ENCODE data around the gene OTX2.

The OTX2 gene

DNA sequence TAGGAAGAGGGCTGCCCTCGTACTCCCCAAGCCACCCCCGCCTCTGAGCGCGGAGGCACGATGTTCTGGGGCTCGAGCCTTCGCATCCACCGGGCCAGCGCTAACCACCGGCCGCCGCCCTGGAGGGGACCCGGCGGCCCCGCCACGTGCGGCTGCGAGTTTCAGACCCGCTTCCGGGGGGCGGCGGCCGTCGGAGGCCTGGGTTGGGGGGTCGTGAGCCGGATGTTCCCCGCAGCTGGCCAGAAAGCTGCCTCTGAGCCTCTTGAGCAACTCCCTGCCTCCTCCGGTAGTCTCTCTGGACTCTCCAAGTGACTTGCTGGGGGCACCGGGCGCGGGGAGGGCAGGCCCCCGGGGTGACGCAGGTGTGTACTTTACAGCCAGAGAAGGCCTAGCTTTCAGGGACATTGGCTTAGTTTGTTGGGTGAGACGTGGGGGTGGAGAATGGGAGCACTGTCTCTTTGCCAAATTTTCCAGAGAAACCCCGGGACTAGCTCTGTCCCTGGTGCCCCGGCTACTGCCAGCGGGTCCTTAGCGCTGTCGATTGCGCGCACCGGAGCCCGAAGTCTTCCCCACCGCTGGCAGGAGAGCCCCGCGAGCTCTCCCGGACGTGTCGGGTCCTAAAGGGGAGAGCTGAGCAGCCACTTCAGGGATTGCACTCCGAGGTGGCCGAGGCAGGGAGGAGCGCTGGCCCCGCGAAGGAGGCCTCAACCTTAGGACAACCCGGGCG, 15.6 kb downstream of the OTX2 start:
- DNase-seq, result no peak

DNA sequence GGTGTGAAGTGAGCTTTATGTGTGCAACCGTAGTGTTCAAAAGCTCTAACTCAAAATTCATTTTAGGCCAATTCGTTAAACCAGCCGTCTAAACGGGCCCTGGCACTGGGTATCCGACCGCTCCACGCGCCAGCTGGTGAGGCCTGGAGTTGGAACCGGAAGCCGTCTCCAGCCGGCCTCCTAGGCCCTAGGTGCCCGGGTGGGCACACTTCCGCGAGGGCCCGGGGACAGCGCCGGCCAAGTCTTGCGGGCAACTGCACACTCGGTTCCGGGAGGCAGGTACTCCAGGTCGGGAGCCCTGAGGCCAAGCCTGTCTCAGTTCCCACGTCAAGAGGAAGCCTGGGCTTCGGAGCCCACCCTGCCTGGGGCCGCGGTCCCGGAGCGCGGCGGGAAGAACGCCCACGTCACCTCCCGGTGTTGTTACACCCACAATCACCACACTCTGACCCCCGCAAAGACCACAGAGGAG, 16.2 kb downstream of the OTX2 start:
- DNase-seq, result no peak

DNA sequence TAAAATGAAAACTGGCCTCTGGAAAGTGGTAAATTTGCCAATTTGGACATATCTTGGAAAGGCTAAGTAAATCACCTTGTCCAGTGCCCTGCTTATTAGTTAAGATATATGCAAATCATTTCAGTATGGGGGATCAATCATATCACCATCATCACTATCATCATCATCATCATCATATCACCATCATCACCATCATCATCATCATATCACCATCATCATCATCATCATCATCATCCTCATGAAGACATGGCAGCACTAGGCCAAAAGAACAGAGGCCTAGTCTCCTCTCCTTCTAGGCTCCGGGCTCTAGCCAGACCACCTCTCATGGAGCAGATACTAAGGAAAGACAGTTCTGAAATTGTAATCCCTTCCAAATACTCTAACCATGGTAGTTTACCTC, 20.3 kb downstream of the OTX2 start:
- no peak for DNase-seq

DNA sequence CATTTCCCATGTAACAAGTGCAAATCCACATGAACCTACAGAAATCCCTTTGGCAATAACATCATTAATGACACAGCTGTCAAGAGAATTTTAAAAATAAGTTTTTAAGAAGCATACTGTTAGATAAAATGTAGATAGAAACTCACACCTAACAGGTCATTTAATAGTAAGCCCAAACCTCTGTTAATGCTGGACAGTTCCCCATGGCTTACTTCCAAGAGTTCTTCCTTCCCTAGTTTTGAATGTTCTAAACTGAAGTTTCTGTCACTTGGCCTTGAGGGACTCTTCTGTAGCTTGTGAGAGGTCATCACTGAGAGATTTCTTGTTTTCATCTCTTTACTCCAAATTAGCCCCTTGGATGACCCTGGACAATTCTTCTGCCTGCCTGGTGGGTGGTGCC, 22.7 kb downstream of the OTX2 start:
- no peak for DNase-seq

DNA sequence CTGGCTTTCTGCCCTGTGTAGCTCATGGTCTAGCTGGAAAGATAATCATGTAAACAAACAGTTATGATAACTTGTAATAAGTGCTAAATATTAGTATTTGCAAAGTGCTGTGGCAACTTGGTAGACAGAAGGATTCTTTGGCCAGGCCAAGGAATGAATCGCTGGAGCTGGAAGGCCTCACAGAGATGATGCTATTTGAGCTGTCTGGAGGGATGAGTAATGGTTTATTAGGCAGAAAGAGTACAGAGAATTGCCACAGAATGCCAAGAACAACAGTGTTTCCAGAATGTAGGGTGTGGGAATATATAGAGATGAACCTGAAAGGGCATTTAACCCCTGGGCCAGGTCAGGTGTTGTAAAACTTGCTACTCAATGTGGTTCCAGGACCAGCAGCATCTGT, 27.6 kb downstream of the OTX2 start:
- DNase-seq, result no peak

DNA sequence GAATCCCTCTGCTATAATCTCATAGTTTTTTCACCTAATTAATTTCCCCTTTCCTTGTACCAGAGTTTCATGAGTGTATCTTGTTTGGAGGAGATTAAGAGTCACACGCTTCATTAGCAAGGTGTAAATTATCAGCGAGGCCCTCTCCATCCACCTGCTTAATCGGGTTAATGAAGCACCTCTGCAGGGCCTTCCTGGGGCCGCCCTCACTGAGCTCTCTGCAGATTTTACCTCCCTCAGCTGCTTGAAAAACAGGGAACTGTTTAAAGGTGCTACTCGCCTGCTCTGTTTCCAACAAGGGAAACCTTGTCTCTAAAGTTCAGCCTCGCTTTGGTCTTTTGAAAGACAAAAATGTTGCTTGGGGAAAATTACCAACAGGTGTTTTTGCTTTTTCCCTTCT, 35.8 kb downstream of the OTX2 start:
- no peak for DNase-seq

DNA sequence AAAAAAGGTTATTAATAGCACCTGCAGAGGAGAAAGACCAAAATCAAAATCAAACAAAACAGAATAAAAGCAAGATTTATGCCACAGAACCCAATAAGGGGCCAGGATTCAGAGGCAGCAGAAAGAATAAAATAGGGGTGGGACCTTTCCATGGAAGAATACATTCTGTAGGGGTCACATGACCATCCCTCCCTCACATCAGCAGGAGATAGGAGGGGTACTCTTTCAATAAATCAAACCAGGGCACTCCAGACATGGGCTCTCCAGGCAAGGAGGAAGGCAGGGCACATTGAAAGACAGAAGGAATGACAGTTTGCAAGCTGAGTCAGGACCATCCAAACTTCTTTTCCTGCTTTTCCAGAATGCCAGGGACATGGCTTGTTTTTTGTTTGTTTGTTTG, 39.8 kb downstream of the OTX2 start:
- no peak for DNase-seq

DNA sequence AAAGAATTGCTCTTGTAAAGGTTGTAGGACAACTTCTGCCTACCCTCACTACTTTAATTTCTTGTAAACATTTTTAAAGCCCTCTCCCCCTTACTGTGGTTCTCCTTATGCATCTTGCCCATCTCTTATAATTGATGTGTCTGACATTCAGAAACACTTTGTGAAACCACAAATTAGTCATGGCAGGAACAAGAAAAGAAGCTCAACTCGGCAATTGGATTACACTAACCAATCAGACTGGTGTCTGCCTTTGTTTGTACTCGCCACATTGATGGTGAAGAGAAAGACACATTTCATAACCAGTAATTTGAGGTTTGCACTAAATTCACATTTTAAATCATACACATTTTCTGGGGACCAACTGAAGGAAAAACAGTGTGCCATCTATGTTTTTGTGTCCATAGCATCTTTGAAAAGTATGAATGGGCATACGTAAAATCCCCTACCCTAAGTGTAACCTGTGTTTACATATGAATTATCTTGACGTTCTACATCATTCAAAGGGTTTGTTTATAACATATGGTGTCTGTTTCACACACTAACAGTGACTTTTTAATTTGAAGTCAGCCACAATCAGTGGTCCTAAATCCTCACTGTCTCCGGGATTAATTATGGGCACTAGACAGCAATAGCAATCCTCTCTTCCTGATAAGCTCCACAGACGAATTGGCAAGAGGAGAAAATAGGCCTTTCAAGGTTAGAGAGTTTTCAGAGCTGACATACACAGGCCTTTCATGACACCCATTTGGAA, 49.9 kb downstream of the OTX2 start:
- peak; percentile 20 for DNase-seq

DNA sequence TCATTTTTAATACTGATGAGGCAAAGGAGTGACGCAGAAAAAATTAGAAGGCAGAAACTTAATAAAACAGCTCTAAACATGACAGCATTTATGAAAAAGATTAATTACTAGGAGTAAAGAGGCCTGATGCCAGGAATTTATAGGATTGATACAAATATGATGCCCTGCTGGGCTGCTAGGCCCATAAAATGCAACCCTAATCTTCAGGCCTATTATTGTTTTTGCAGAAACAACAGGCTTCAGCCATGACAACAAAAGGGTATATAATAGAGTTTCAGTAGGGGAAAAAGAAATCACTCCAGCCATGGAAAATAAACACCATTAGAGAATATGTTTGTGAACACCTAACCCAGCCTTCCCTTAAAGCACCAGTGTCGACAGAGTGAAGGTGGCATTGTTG, 50.6 kb downstream of the OTX2 start:
- DNase-seq, result no peak

DNA sequence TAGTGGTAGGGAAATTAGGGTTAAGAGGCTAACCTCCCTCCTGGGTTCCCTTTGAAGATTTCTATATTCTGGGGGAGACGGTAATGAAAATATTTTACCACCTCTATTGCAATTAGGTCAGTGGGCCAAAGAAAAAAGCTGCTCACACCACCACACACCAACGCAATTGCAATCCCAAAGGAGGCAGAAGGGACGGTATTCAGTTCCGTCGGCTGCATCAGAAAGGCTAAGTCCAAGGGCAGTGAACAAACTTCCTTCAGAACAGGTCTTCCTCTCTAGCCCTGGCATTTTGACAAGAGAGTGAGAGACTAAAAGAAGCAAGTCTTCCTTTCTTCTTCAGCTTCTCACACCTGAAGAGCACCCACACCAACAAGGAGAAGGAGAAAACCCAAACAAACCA, 51.2 kb downstream of the OTX2 start:
- no peak for DNase-seq

DNA sequence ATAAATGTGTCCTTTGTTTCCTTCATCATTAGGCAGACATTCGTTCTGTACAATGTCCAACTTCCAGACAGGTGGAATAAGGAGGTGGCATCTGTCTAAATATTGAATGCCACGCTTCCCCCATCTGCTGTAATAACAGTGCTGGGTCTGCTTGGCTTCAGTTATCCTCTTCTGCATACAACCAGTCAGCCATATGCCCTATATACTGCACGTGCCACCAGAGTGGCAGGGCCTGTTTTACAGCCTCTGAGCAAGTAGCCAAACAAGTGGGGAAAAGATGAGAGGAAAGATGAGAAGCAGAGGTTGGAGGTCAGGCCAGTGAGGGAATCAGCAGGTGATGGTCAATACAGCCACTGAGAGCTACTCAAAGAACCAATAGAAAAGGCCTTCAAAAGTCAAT, 55.4 kb downstream of the OTX2 start:
- peak; percentile 89 for DNase-seq

DNA sequence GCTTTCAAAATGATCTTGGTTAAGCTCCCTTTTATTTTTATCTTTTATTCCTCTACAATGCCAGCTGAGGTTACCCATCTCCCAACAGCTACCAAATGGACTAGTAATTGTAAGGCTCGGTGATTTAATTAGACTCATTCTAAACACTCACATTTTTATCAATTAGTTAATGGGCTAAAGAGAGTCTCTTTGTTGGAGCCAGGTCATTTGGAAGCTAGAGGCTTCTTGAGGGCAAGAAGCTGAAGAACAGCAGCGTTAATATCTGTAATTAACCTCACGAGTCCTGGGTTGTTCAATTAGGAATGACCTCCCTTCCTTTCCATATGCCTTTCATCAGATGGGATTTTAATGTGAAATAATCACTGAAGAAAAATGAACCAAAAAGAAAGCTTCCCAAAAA, 56.9 kb downstream of the OTX2 start:
- no peak for DNase-seq

DNA sequence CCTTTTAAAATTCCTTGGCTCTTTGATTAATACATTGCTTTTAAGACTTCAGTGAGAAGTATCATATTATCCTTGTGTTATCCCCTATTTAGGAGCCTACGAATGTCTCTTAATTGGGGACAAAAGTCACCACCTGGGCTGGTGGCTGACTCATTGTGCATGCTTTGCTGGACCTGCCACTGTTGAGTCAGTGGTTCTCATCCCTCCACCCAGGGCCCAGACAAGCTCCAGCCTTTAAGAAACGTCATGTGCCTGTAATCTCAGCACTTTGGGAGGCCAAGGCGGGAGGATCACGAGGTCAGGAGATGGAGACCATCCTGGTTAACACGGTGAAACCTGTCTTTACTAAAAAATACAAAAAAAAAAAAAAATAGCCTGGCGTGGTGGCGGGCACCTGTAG, 57.9 kb downstream of the OTX2 start:
- DNase-seq, result no peak

DNA sequence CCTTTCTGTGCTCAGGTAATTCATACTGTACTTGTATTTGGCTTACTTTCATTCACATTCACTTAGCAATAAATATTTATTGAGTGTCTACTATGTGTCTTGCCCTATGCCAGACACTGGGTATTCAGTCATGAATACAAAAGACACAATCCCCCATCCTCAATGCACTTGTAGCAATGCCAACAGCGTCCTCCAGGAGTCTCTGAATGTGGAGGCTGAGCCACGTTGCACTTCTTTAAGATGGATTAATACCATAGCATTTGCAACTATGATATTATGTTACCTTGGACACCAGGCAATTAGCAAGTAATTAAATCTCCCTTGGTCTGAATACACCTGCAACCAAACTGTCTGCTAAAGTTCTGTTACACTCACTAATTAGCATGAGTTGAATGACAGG, 58.8 kb downstream of the OTX2 start:
- no peak for DNase-seq

Measured in NCI-H510A treated with DMSO at 0.1 percent for 48 hours (cell line).